Forelimb muscle (tissue), 1 donor: ENCODE measurements around the gene SMIM27. TPM values are rescaled to one million over a fixed set of nuclear protein-coding genes. Genes with fewer than 3 reads are reported as not detected.
A peak's percentile ranks its signal among the peaks of the same experiment; 100 is the strongest.
"Not testable (repeated sequence)": the region's sequence is repeated elsewhere in the genome, so short reads cannot be mapped to it uniquely, and the experiment has no call there.

Experiments
- DNase-seq: peaks from one replicate; pipeline ENCODE4 v3.0.0-alpha.2; 2013; ENCODE audit warnings: low read depth
- polyA plus RNA-seq: library from polyadenylated mRNA; unstranded; fragments of 120-200 nt; gene quantifications from one replicate; pipeline ENCODE4 v1.2.1, GENCODE V29; 2013; ENCODE audit not compliant: insufficient read length

The SMIM27 gene, protein sequence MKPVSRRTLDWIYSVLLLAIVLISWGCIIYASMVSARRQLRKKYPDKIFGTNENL
- 10.5 TPM for polyA plus RNA-seq

DNA sequence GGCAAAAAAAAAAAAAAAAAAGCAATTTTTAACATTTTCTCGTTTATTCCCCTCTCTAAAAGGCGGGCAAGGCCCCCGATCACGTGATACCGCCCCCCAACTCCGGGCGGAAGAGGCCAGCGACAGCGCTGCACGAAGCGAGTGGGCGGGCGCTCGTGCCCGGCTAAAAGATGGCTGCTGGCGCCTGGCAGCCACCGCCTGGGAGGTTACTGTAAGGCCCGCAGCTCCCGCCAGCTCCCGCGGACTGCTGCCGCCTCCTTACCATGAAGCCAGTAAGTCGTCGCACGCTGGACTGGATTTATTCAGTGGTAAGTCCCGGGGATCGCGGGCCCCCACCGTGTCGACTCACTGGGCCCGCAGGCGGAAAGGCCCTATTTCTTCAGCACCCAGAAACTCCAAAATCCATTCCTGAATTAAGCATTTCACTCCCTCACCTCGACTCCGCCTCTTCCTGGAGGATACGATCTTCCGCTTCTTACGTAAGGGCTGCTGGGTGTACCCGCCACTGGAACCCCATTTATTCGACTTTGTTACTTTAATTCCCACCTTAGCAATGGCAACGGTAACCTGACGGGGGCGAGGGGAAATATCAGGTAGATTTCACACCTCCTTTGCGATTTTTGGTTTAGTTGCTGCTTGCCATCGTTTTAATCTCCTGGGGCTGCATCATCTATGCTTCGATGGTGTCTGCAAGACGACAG, at the start of gene SMIM27, which contains the start of gene TOPORS:
Gene SMIM27 (plus strand): TSS at position 156 of the 701 bp plus-strand sequence. CDS start 108 bp downstream, at position 264.
Gene TOPORS (minus strand): TSS at position 415 of the 701 bp plus-strand sequence. CDS start 150 bp downstream, at position 265.
- peak; percentile 86 for DNase-seq

DNA sequence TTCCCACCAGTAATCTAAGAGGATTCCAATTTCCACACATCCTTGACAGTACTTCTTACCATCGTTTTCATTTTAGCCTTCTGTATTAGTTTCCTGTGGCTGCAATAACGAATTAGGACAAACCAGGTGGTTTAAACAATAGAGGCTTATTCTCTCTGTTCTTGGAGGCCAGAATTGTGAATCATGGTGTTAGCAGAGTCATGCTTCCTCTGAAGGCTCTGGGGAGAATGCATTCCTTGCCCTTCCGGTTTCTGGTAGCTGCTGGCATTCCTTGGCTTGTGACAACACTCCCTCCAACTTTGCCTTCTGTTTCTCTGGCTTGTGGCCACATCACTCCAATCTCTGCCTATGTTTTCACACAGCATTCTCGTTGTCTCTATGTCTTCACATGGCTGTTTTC, 49.7 kb upstream of the SMIM27 start:
- no peak for DNase-seq

DNA sequence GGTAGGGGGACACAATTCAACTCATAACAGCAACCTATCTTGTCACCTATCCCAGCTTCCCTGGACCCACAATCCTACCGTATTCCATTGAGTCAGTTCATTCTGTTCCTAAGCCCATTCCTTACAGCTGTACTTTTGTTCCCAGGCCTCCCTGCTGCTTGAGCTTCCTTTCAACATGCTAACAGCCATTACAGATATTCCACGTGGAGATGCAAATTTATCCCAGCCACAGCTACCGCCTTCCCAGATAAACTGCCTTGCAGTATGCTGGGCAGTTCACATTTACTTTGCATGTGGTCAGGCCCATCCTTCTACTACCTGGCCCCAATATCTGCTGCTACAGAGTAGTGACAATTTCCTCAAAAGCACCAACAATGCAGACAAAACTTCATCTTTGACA, 49.1 kb upstream of the SMIM27 start:
- DNase-seq = no peak

DNA sequence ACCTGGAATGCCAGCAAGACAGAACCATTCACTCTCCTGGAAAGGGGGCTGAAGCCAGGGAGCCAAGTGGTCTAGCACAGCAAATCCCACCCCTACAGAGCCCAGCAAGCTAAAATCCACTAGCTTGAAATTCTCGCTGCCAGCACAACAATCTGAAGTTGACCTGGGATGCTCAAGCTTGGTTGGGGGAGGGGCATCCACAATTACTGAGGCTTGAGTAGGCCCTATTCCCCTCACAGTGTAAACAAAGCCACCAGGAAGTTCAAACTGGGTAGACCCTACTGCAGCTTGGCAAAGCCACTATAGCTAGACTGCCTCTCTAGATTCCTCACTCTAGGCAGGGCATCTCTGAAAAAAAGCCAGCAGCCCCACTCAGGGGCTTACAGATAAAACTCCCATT, 43.4 kb upstream of the SMIM27 start:
- DNase-seq = no peak

DNA sequence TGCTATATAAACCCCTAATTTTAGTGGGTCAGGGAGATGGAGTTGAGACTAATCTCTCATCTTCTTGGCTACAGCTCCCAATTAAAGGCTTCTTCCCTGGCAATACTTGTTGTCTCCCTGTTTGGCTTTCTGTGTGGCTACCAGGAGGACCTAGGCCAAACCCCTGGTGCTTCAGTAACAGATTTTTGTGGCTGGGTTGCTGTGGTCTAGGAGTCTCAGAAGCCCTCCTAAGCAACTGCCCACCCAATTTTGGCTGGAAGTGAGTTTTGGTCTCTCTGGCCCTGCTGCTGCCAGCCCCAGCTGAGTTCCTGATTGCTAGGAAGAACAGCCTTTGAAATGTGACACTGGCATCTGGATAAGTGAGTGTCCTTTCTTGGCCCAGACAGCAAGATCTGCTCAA, 35.9 kb upstream of the SMIM27 start:
- DNase-seq = no peak

DNA sequence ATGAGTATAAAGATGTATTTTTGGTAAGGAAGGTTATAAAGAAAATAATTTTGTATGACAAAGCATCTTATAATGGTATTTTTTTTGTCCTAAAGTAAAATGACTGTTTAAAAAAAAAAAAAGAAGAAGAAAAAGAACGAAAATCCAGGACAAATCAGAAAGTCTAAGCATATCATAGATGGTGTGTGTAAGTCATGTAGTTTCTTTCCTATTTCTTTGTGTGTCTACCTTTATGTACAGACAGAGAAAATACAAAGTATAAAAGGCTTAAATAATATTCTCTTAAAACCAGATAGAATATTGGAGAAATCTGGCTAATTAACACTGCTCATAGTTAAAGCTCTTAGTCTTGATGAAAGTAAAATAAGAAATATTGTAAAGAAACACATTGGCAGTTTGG, 33.9 kb upstream of the SMIM27 start:
- DNase-seq = no peak

DNA sequence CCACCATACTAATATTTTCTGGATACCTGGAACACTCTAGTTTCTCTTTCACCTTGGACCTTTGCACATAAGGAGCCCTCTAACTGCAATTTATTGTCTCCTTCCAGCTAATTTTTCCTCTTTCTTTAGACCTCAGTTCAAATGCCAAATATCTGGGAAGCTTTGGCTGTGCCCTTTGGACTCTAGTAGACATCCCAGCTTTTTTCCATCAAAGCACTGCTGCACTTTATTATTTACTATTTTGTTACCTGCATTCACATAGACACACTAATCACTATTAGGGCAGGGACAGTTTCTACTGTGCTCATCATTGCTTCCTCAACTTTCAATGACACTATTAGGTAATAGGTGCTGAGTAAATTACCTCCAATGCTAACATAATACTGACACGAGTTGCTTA, 28.2 kb upstream of the SMIM27 start:
- no peak for DNase-seq

DNA sequence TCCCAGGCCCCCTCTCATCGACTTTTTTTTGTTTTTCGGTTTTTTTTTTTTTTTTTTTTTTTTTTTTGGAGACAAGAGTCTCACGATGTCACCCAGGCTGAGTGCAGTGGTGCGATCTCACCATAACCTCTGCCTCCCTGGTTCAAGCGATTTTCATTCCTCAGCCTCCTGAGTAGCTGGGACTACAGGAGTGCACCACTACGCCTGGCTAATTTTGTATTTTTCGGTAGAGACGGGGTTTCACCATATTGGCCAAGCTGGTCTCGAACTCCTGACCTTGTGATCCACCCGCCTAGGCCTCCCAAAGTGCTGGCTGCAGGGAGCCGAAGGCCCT, 27.6 kb upstream of the SMIM27 start:
- DNase-seq = not testable (repeated sequence)

DNA sequence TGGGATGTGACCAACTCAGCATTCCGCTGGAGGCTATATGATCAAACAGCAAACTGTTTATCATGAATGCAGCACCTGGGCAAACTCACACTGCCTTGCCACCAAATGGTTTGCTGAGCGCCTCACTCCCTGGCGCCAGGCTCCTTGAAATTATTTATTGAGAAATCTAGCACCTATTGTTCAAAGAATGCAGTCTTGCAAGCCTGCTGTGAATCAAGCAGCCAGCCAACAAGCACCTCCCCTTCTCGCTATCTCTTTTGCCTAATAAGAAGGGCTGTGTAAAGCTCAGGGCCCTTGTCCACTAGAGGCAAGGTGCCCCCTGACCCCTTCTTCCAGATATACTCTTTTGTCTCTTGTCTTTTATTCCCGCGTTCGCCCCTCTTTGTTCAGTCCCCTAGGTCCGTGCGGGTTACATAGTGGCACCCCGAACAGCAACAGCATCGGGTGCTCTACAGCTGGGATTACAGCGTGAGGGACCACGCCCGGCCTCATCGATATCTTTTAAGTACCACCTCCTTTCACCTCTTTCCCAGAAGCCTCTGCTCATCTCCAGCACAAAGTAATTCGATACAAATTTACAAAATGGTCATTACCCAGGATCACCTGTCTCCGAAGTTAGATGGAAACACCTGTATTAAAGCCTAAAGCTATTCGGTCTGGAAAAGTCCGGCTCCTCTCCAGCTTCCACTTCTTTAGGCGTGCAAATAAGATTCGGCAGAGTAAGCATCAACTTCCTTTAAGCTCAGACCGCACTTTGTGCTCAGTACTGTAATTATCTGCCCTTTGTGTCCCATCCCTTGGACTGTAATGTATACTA, 27.0 kb upstream of the SMIM27 start:
- DNase-seq = no peak

DNA sequence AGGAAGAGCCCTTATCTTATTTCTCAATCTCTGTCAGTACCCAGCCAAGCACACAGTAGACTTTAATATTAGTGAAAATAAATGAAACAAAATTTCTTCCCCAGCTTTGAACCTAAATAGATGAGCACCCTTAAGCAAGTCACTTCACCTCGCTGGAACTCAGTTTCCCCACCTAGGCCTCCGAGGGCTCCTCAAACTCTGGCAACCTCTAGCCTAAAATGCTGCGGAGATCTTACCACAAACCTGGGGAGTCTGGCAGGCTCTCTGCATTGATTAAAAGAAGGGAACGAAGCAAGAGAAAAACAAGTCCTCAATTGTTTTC, 26.5 kb upstream of the SMIM27 start:
- no peak for DNase-seq

DNA sequence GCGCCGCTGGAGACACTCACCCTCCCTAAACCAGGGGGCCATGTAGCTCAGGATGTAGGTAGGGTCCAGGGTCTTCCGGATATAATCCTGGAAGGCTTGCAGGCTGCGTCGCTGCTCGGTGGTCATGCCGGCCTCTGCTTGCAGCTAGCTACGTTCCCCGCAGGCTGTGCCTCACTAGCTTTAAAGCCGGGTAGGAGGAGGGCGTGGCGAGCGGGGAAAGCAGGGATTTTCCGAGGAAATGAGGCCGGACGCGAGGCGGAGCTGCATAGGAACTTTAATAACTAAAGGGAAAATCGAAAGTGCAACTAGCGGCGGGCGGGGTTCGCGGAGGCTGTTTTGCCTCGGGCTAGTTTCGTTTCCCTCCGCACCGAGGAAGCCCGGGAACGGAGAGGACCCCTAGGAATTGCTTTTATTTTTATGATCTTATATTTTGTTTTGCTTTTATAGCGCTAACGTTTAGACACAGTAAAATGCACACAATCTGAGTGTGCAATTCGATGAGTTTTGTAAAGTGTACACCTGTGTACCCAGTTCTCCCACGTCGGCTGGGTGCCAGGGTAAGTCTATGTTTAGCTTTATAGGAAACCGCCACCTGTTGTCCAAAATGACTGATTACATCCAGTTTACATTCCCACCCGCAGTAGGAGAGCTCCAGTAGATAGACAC, 26.0 kb upstream of the SMIM27 start, which contains the start of gene RIGI:
Gene RIGI (minus strand): TSS at position 156 of the 666 bp plus-strand sequence. CDS start 30 bp downstream, at position 126.
- DNase-seq = peak; percentile 82

DNA sequence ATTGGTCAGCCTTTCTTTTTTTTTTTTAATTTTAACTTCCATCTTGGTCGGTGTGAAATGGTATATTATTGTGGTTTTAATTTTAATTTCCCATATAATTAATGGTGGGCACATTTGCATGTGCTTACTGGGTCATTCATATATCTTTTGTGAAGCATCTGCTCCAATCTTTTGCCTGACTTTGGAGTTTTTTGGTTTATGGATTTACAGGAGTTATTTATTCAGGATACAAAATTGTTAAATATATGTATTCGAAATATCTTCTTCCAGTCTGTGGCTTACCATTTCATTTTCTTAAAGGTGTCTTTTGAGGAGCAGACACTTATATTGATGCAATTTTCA, 25.4 kb upstream of the SMIM27 start:
- no peak for DNase-seq

DNA sequence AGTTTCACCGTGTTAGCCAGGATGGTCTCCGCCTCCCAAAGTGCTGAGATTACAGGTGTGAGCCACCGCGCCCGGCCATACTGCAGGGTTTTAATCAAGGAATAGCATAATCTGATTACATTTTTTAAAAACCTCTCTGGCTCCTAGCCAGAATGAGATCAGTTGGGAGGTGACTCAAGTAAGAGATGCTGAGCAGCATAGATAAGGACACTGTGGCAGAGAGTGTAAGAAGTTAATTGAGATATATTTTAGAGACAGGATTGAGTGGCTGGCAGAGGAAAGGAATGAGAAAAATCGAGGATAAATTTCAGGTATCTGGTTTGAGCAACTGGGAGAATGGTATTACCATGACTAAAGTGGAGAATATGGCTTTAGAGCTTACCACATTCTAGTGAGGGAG, 18.8 kb upstream of the SMIM27 start:
- DNase-seq = no peak

DNA sequence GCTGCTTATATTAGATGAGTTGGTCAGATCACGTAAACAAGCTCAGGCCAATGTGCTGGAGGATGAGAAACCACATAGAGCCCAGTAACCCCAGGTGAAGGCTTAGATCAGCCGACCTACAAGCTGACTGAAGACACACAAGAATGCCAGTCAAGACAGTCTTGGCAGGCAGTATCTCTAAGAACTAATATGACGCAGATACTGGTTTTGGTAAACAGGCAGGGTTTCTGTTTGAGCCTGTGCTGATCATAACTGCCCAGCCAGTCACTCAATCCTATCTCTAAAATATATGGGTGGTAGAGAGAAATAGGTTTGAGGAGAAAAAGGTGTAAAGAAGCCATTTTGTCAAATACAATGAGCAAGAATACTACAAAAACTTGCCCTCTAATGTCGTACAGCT, 18.3 kb upstream of the SMIM27 start:
- DNase-seq = no peak

DNA sequence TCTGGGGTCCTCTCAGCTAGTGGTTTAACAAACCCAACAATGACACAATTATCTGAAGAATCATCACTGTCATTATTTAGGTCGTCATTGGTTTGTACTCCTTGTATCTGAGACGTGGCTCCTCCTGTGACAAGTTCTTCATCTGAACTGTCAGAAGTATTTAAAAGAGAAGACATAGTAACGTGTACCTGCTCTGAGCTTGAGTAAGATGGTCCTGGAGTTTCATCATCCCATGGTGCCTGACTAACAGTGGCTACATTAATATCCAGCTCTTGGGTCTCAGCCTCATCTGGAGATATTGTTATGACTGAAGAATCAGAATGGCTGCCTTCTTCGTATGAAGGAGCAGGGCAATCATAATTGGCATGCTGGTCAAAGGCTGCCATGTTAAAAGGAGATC, 9.1 kb upstream of the SMIM27 start:
- no peak for DNase-seq

DNA sequence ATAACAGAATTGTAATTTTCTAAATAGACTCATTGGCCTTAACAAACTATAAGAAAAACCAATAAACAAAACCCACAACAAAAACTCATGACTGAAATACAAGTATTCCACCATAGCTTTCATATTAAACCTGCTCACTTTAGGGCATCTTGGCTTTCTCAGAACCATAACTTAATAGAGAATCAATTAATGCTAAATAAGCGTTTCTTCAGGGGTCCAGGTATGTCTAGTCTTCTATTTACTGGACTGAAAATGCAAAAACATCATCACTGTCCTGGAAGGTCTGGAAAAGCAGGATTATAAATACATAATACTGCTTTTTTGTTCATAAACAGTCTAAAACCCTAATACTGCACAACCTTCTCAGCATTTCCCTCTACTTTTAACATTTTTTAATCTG, 6.2 kb upstream of the SMIM27 start:
- DNase-seq = no peak

DNA sequence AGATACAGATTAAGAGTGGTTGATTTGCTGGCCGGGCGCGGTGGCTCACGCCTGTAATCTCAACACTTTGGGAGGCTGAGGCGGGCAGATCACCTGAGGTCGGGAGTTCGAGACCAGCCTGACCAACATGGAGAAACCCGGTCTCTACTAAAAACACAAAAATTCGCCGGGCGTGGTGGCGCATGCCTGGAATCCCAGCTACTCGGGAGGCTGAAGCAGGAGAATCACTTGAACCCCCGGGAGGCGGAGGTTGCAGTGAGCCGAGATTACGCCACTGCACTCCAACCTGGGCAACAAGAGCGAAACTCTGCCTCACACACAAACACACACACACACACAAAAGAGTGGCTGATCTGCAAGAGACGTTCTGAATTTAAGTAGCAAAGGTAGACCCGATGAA, 3.9 kb upstream of the SMIM27 start:
- DNase-seq = not testable (repeated sequence)

DNA sequence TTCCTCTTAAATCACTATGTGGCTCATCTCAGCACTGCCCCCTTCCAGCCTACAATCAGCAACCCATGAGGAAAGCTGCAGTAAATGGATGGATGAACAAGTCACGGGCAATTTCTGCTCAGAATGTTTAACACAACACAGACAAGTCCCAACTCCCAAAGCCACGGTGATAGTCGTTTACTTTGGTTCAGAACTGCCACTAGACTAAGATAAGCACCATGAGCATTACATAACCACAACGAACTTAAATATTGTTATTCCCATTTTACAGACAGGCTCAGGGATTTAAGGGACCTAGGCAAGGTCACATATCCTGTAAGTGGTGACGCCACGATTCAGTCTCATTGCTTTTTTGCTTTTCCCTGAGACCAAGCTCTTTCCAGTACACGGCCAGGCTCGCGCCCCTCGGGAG, 2.0 kb upstream of the SMIM27 start:
- no peak for DNase-seq

DNA sequence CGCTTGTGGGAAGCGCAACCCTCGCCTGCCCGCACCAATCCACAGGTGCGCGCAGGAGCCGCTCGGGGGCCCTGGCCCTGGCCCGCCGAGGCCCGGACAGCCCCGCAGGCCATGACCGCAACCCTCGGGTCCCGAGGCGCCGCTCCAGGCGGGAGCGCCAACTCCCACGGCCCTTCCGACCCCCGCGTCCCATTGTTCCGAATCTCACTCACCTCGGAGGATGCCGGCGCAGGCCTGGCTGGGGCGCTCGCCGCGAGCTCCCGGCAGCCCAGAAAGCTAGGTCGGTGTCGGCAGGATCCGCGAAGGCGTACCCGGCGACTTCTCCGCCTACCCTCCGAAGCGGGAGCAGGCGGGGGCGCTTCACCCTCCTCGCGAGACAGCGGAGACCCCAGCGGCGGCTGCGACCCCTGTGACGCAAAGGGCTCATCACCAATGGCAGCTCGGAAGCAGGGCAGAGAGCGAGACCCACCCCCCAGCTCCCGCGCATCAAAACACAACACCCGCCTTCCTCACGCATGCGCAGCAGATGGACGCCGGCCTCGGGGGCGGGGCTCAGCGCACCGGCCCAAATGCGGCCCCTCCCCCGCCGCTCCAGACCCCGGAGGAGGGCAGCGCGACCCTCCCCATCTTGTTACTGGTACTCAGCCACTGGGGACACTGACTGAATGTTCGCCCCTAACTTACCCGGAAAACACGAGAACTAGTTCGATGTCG, 1.4 kb upstream of the SMIM27 start:
- peak; percentile 72 for DNase-seq

DNA sequence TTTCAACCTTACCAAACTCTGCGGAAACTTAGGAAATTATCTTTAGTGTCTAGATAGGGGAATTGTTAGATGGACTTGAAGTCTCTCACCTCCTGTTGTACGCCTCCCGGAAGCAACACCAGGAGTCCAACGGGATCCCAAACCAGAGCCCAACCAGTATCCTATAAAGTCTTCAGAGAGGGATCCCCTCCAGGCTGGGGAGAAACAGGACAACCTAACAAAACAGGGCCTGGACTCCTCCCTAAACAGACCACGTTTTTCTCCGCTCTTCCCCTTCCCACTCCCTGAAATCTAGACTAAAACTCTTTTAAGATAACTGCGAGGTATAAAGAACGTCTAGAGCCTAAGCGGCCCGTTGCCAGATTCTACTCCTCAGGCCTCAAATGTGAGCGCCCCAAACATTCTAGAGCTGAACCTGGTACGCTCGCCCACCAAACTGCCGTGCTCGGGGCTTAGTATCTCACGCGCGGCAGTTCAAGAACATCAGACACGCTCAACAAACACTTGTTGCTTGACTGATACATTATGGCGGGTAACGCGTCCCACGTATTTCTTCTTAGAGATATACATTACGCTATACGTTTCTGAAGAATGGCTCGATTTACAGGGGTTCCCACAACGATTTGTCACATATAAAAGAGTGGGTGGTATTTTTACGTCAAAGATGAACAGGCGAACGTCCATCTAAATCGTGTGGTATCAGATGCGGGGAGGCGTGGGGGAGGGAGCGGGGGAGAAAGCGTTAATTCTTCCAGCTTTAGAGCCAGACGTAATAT, 663 bp upstream of the SMIM27 start:
- no peak for DNase-seq

DNA sequence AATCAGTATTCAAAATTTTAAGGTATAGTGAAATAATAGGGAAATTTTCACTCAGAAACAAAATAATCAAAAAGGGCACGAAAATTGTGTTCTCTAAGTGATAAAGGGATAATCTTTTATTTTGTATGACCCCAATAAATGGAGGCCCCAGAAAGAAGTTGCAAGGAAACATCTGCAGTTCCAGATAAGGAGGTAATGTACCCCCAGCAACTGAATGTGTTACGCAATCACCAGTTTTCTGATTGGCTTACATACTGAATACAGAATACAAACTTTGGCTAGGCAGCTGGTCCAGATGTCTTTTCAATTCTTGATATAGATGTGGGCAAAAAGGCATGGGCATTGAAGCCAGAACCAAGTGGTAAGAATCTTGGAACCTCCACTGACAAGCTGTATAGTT, 2.0 kb downstream of the SMIM27 start:
- no peak for DNase-seq
